ENCODE results near the gene RND2. TPM values are rescaled to one million over a fixed set of nuclear protein-coding genes. Genes with fewer than 3 reads are reported as not detected.
A peak's percentile ranks its signal among the peaks of the same experiment; 100 is the strongest.

Gene RND2
- total and polyA plus RNA-seq, 2 of the 13 experiments (the other 11 are each of a cell fraction or from before 2014, with no cell fraction given): 0.05 to 0.11 TPM

DNA sequence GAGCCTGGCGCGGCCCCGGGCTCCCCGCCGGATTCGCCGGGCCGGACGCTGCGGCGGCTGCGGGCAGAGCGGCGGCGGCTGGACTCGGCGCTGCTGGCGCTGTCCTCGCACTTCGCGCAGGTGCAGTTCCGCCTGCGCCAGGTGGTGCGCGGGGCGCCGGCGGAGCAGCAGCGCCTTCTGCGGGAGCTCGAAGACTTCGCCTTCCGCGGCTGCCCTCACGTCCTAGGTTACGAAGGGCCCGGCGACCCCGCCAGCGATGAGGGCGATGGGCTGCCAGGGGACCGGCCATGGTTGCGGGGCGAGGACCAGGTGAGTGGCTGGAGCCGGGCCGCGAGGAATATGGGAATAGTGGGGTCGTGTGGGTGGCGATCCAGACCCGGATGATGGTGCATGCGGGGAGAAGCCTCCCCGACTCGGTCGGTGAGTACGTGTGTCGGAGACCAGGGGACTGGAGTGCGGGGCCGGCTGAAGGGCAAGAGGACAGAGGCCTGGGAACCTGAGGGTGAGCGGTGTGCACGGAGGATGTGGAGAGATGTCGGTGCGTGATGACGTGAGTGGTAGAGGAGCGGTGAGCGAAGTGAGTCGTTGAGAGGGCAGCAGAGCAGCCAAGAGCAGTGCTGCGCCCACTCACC is 44.1 kb upstream of the RND2 start (continued):
- TF ChIP-seq ZNF121 (CRISPR knock-in tag; IDR thresholded peaks at IDR 0.05) (peak; percentile 27; the same call in 1 of the 2 replicates), PHF20 (CRISPR knock-in tag; IDR thresholded peaks at IDR 0.05) (no peak), THAP11 (CRISPR knock-in tag; IDR thresholded peaks at IDR 0.05) (no peak), NAIF1 (CRISPR knock-in tag; IDR thresholded peaks at IDR 0.05; ENCODE audit: borderline replicate concordance) (peak; percentile 92), XRCC5 (optimal IDR thresholded peaks at IDR 0.05; ENCODE audit: low read length) (peak; percentile 51), ZNF674 (CRISPR knock-in tag; IDR thresholded peaks at IDR 0.05; ENCODE audit: low read depth) (peak; percentile 92; the same call in 1 of the 2 replicates), ADNP (CRISPR knock-in tag; IDR thresholded peaks at IDR 0.05) (no peak), ZFYVE20 (CRISPR knock-in tag; IDR thresholded peaks at IDR 0.05; ENCODE audit: borderline replicate concordance, low read depth) (peak; percentile 76; the same call in 1 of the 2 replicates), TCF7 (IDR thresholded peaks at IDR 0.05; ENCODE audit: low read depth) (no peak), ELF4 (CRISPR knock-in tag; IDR thresholded peaks at IDR 0.05; ENCODE audit: borderline replicate concordance) (peak; percentile 19; the same call in 1 of the 2 replicates), SP5 (CRISPR knock-in tag; IDR thresholded peaks at IDR 0.05; ENCODE audit: borderline replicate concordance, low read depth) (no peak), ZNF549 (CRISPR knock-in tag; IDR thresholded peaks at IDR 0.05) (no peak), GATAD2A (CRISPR knock-in tag; IDR thresholded peaks at IDR 0.05) (no peak; the same call in 1 of the 2 replicates), KLF11 (CRISPR knock-in tag; IDR thresholded peaks at IDR 0.05) (no peak), MBD4 (IDR thresholded peaks at IDR 0.05; ENCODE audit: borderline replicate concordance, low read length) (no peak), ZNF710 (CRISPR knock-in tag; IDR thresholded peaks at IDR 0.05; ENCODE audit: borderline replicate concordance) (no peak), ZBTB10 (CRISPR knock-in tag; IDR thresholded peaks at IDR 0.05; ENCODE audit: borderline replicate concordance) (no peak), RFXAP (CRISPR knock-in tag; IDR thresholded peaks at IDR 0.05; ENCODE audit: borderline replicate concordance) (peak; percentile 17; the same call in 1 of the 2 replicates), GLI4 (CRISPR knock-in tag; IDR thresholded peaks at IDR 0.05; ENCODE audit: borderline replicate concordance) (0 out of 2 replicates have a peak, but pooled peaks have one; percentile 47)
- TF ChIP-seq, protein P1, sequence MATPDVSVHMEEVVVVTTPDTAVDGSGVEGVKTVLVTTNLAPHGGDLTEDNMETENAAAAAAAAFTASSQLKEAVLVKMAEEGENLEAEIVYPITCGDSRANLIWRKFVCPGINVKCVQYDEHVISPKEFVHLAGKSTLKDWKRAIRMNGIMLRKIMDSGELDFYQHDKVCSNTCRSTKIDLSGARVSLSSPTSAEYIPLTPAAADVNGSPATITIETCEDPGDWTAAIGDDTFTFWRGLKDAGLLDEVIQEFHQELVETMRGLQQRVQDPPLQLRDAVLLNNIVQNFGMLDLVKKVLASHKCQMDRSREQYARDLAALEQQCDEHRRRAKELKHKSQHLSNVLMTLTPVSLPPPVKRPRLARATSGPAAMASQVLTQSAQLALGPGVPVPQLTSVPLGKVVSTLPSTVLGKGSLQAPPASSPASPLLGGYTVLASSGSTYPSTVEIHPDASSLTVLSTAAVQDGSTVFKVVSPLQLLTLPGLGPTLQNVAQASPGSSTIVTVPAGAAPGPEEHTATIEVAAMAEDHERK (CRISPR knock-in tag; IDR thresholded peaks at IDR 0.05; ENCODE audit: low read depth): peak; percentile 27; the same call in 1 of the 2 replicates
- TF ChIP-seq, protein P2, sequence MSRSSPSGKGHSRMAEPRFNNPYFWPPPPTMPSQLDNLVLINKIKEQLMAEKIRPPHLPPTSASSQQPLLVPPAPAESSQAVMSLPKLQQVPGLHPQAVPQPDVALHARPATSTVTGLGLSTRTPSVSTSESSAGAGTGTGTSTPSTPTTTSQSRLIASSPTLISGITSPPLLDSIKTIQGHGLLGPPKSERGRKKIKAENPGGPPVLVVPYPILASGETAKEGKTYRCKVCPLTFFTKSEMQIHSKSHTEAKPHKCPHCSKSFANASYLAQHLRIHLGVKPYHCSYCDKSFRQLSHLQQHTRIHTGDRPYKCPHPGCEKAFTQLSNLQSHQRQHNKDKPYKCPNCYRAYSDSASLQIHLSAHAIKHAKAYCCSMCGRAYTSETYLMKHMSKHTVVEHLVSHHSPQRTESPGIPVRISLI (CRISPR knock-in tag; IDR thresholded peaks at IDR 0.05; ENCODE audit: borderline replicate concordance): no peak
- TF ChIP-seq, protein P3, sequence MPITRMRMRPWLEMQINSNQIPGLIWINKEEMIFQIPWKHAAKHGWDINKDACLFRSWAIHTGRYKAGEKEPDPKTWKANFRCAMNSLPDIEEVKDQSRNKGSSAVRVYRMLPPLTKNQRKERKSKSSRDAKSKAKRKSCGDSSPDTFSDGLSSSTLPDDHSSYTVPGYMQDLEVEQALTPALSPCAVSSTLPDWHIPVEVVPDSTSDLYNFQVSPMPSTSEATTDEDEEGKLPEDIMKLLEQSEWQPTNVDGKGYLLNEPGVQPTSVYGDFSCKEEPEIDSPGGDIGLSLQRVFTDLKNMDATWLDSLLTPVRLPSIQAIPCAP (CRISPR knock-in tag; IDR thresholded peaks at IDR 0.05; ENCODE audit: low read depth): no peak

All from HepG2 (cell line).